ENCODE data around the gene MBNL1. TPM values are rescaled to one million over a fixed set of nuclear protein-coding genes. Genes with fewer than 3 reads are reported as not detected.

The MBNL1 gene
- total RNA-seq, 3 donors from 2014 or later: 314 to 702 (median 353) TPM

DNA sequence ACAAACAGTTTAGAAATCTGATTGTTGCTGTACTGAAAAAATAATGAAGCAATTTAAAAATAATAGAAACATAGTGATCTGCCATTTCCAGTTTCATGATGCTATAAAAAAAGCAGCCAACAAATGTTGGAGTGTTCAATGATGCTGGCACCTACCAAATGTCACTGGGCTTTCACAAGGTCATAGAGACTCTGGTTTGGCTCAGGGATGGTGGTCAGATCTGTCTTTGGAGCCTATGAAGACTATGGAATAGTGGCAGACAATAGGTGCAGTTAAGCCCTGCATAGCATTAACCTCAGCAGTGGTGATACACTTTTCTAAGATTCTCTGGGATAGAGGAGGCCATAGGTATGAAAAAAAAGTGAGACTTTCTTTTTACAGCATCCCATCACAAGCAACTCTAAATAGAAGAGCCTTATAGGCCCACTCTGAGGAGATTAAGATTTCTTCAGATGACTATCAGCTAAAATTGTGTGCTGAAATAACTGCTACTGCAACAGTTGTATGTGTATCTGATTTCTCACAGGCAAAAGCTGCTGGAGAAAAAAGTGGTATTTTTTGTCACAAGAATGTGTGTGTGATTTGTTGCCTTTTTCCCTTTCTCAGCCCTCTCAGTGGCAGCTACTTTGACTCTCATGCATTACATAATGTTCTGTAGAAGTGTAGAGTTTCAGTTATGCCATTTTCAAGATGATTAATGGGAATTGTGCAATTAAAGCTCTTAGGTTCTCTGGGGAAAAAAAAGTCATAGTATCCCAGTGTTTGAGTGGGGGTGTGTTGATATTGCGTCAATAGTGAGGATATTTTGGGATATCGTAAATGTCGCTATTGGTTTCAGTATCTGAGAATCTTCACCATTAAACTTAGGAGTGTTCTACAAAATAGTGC lies 137.4 kb downstream of the MBNL1 start:
- H3K27ac ChIP-seq: peak overlapping the region; percentile 36 to 73
- no peaks in the 10 kb centered on the region for H3K36me3 ChIP-seq
- no peaks in the 10 kb centered on the region for H3K4me1 ChIP-seq
- no peaks in the 10 kb centered on the region for H3K27me3 ChIP-seq
- no peaks in the 10 kb centered on the region for H3K9me3 ChIP-seq
- intact Hi-C loops (cut with DNase I; ENCODE audit: low total_unique reads): no loop called here
- TF ChIP-seq POLR2AphosphoS5 (IDR thresholded peaks at IDR 0.05): peak in 2 of 3 donors; percentile 52 to 95
- TF ChIP-seq POLR2A (IDR thresholded peaks at IDR 0.05): no peak
- peak overlapping the region in 2 of 3 donors; percentile 6 to 18 for H3K4me3 ChIP-seq
- DNase-seq (ENCODE audit: low spot score in 2 of 2): no peak

- H3K4me1 ChIP-seq: no peaks in the 10 kb centered on the region
- intact Hi-C loops (cut with DNase I; ENCODE audit: low total_unique reads): no loop called here
- no peaks in the 10 kb centered on the region for H3K27me3 ChIP-seq
- TF ChIP-seq POLR2AphosphoS5 (IDR thresholded peaks at IDR 0.05) (no peak), CTCF (IDR thresholded peaks at IDR 0.05) (no peak), POLR2A (IDR thresholded peaks at IDR 0.05) (no peak)
- no peak for DNase-seq (ENCODE audit: low spot score in 2 of 2)
- no peak overlapping the region for H3K27ac ChIP-seq
- no peaks in the 10 kb centered on the region for H3K9me3 ChIP-seq
- no peak overlapping the region for H3K4me3 ChIP-seq
- H3K36me3 ChIP-seq: no peaks in the 10 kb centered on the region
Measured at GRCh38 chr3:152413240-152413639, 144.5 kb downstream of the MBNL1 start.

GRCh38 chr3:152416808-152417580 lies 148.3 kb downstream of the MBNL1 start:
- intact Hi-C loops (cut with DNase I; ENCODE audit: low total_unique reads): no loop called here
- H3K4me1 ChIP-seq: no peaks in the 10 kb centered on the region
- no peaks in the 10 kb centered on the region for H3K27me3 ChIP-seq
- no peaks in the 10 kb centered on the region for H3K9me3 ChIP-seq
- H3K27ac ChIP-seq: no peak overlapping the region
- TF ChIP-seq POLR2AphosphoS5 (IDR thresholded peaks at IDR 0.05) (no peak), POLR2A (IDR thresholded peaks at IDR 0.05) (no peak), CTCF (IDR thresholded peaks at IDR 0.05) (no peak)
- DNase-seq (ENCODE audit: low spot score in 2 of 2): no peak
- no peak overlapping the region for H3K4me3 ChIP-seq
- no peaks in the 10 kb centered on the region for H3K36me3 ChIP-seq

DNA sequence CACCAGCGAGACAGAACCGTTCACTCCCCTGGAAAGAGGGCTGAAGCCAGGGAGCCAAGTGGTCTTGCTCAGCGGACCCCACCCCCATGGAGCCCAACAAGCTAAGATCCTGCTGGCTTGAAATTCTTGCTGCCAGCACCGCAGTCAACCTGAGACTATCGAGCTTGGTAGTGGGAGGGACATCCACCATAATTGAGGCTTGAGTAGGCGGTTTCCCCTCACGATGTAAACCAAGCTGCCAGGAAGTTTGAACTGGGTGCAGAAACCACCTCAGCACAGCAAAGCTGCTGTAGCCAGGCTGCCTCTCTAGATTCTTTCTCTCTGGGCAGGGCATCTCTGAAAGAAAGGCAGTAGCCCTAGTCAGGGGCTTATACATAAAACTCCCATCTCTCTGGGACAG lies 151.0 kb downstream of the MBNL1 start:
- Histone ChIP-seq H3K4me1 (no peaks in the 10 kb centered on the region), H3K4me3 (no peak overlapping the region), H3K27me3 (no peaks in the 10 kb centered on the region), H3K36me3 (no peaks in the 10 kb centered on the region), H3K9me3 (no peaks in the 10 kb centered on the region), H3K27ac (no peak overlapping the region)
- intact Hi-C loops (cut with DNase I; ENCODE audit: low total_unique reads): no loop called here
- TF ChIP-seq POLR2AphosphoS5 (IDR thresholded peaks at IDR 0.05) (no peak), POLR2A (IDR thresholded peaks at IDR 0.05) (no peak), CTCF (IDR thresholded peaks at IDR 0.05) (no peak)
- no peak for DNase-seq (ENCODE audit: low spot score in 2 of 2)

DNA sequence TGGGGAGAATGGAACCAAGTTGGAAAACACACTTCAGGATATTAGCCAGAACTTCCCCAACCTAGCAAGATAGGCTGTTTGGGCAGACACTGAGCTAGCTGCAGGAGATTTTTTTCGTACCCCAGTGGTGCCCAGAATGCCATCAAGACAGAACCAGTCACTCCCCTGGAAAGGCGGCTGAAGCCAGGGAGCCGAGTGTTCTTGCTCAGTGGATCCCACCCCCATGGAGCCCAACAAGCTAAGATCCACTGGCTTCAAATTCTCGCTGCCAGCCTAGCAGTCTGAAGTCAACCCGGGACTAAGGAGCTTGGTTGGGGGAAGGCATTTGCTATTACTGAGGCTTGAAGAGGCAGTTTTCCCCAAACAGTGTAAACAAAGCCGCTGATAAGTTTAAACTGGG lies 152.4 kb downstream of the MBNL1 start:
- TF ChIP-seq POLR2A (IDR thresholded peaks at IDR 0.05) (no peak), POLR2AphosphoS5 (IDR thresholded peaks at IDR 0.05) (no peak), CTCF (IDR thresholded peaks at IDR 0.05) (no peak)
- H3K27me3 ChIP-seq: no peaks in the 10 kb centered on the region
- no peak overlapping the region for H3K27ac ChIP-seq
- no peaks in the 10 kb centered on the region for H3K9me3 ChIP-seq
- no peak for DNase-seq (ENCODE audit: low spot score in 2 of 2)
- no peaks in the 10 kb centered on the region for H3K4me1 ChIP-seq
- H3K4me3 ChIP-seq: no peak overlapping the region
- intact Hi-C loops (cut with DNase I; ENCODE audit: low total_unique reads): no loop called here
- no peaks in the 10 kb centered on the region for H3K36me3 ChIP-seq

Data from breast epithelium (tissue), 4 donors.